Stomach (tissue), 4 donors: ENCODE results near the gene BAZ1A.

Experiments used
- CTCF ChIP-seq, 7 experiments: fragments of 450-650 bp in 4 of 7; fragments of 200-600 bp in 3 of 7; sonication (generic) in 3 of 7; IDR thresholded peaks; one replicate each; pipeline ENCODE4 v1.5.1; 2016 to 2019; ENCODE audit warnings: antibody characterized with exemption in 7 of 7, control low read depth in 2 of 7, mild to moderate bottlenecking in 1 of 7
- POLR2A ChIP-seq, 4 donors: fragments of 450-650 bp; IDR thresholded peaks; one replicate each; pipeline ENCODE4 v1.6.1; 2016; ENCODE audit warnings: antibody characterized with exemption in 4 of 4, control low read depth in 2 of 4, mild to moderate bottlenecking in 1 of 4, moderate library complexity in 1 of 4
- POLR2AphosphoS5 ChIP-seq, 3 donors: sonication (generic); formaldehyde crosslinking; IDR thresholded peaks; one replicate each; pipeline ENCODE4 v1.6.1; 2016; ENCODE audit warnings: antibody characterized with exemption in 3 of 3

GRCh38 chr14:34785223-34786006 is 89.7 kb downstream of the BAZ1A start:
- TF ChIP-seq CTCF (IDR thresholded peaks at IDR 0.05) = no peak
- TF ChIP-seq POLR2A (IDR thresholded peaks at IDR 0.05) = no peak
- no peak for TF ChIP-seq POLR2AphosphoS5 (IDR thresholded peaks at IDR 0.05)
